ENCODE results near the gene BEST4. TPM values are rescaled to one million over a fixed set of nuclear protein-coding genes. Genes with fewer than 3 reads are reported as not detected.

Gene BEST4
- total and polyA plus RNA-seq, 2 of the 13 experiments (the other 11 are each of a cell fraction or from before 2014, with no cell fraction given): 0.77 to 1.4 TPM

- TF ChIP-seq PAXIP1 (CRISPR knock-in tag; conservative IDR thresholded peaks at IDR 0.05): peak; percentile 90
- TF ChIP-seq ZFP62 (CRISPR knock-in tag; IDR thresholded peaks at IDR 0.05): no peak
- no peak for TF ChIP-seq ZNF546 (CRISPR knock-in tag; conservative IDR thresholded peaks at IDR 0.05)
- TF ChIP-seq, protein P1, sequence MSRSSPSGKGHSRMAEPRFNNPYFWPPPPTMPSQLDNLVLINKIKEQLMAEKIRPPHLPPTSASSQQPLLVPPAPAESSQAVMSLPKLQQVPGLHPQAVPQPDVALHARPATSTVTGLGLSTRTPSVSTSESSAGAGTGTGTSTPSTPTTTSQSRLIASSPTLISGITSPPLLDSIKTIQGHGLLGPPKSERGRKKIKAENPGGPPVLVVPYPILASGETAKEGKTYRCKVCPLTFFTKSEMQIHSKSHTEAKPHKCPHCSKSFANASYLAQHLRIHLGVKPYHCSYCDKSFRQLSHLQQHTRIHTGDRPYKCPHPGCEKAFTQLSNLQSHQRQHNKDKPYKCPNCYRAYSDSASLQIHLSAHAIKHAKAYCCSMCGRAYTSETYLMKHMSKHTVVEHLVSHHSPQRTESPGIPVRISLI (CRISPR knock-in tag; IDR thresholded peaks at IDR 0.05; ENCODE audit: borderline replicate concordance): peak; percentile 35; the same call in 1 of the 2 replicates
- TF ChIP-seq ZFP36L1 (CRISPR knock-in tag; IDR thresholded peaks at IDR 0.05): peak; percentile 94
- no peak; the same call in 1 of the 2 replicates for TF ChIP-seq ZNF547 (CRISPR knock-in tag; IDR thresholded peaks at IDR 0.05)
- TF ChIP-seq SPEN (CRISPR knock-in tag; IDR thresholded peaks at IDR 0.05; ENCODE audit: low read depth): peak; percentile 48; the same call in 1 of the 2 replicates
- TF ChIP-seq ZNF670 (CRISPR knock-in tag; IDR thresholded peaks at IDR 0.05; ENCODE audit: borderline replicate concordance): peak; percentile 98
- TF ChIP-seq ISL2 (CRISPR knock-in tag; IDR thresholded peaks at IDR 0.05): no peak; the same call in 1 of the 2 replicates
- TF ChIP-seq ZBTB4 (CRISPR knock-in tag; IDR thresholded peaks at IDR 0.05; ENCODE audit: borderline replicate concordance): 0 out of 2 replicates have a peak, but pooled peaks have one; percentile 73
- TF ChIP-seq CHD2 (IDR thresholded peaks at IDR 0.05; ENCODE audit: low read depth, low read length): 0 out of 2 replicates have a peak, but pooled peaks have one; percentile 12
- TF ChIP-seq U2AF2 (IDR thresholded peaks at IDR 0.05; ENCODE audit: low read depth, low read length): peak; percentile 66; the same call in 1 of the 2 replicates
- TF ChIP-seq RAD21 (CRISPR knock-in tag; IDR thresholded peaks at IDR 0.05): no peak
- TF ChIP-seq ZNF260 (CRISPR knock-in tag; IDR thresholded peaks at IDR 0.05; ENCODE audit: borderline replicate concordance, low read depth): peak; percentile 95; the same call in 1 of the 2 replicates
- 0 out of 2 replicates have a peak, but pooled peaks have one; percentile 29 for TF ChIP-seq ZNF740 (CRISPR knock-in tag; IDR thresholded peaks at IDR 0.05)
- TF ChIP-seq YY1 (IDR thresholded peaks at IDR 0.05; ENCODE audit: insufficient read depth, insufficient replicate concordance, low read depth, low read length): no peak
- TF ChIP-seq, protein P2, sequence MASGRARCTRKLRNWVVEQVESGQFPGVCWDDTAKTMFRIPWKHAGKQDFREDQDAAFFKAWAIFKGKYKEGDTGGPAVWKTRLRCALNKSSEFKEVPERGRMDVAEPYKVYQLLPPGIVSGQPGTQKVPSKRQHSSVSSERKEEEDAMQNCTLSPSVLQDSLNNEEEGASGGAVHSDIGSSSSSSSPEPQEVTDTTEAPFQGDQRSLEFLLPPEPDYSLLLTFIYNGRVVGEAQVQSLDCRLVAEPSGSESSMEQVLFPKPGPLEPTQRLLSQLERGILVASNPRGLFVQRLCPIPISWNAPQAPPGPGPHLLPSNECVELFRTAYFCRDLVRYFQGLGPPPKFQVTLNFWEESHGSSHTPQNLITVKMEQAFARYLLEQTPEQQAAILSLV (CRISPR knock-in tag; IDR thresholded peaks at IDR 0.05; ENCODE audit: borderline replicate concordance): peak; percentile 82; the same call in 1 of the 2 replicates
Measured at GRCh38 chr1:44807364-44808062, 19.5 kb upstream of the BEST4 start (continued).

Measured in HepG2 (cell line).